ENCODE data around the gene PDE6D.

The PDE6D gene

GRCh38 chr2:231732604-231733003 is 48.5 kb downstream of the PDE6D start:
- TF ChIP-seq CTCF (IDR thresholded peaks at IDR 0.05) = no peak

GRCh38 chr2:231727621-231728020 is 53.5 kb downstream of the PDE6D start:
- no peak for TF ChIP-seq CTCF (IDR thresholded peaks at IDR 0.05)

GRCh38 chr2:231726276-231726675 is 54.8 kb downstream of the PDE6D start:
- TF ChIP-seq CTCF (IDR thresholded peaks at IDR 0.05) = no peak

- no peak for TF ChIP-seq CTCF (IDR thresholded peaks at IDR 0.05)
These were observed 55.6 kb downstream of the PDE6D start for GRCh38 chr2:231725476-231725875.

- no peak for TF ChIP-seq CTCF (IDR thresholded peaks at IDR 0.05)
These were observed 58.3 kb downstream of the PDE6D start for GRCh38 chr2:231722721-231723307.

GRCh38 chr2:231720987-231721966 is 59.8 kb downstream of the PDE6D start:
- TF ChIP-seq CTCF (IDR thresholded peaks at IDR 0.05) = no peak

- TF ChIP-seq CTCF (IDR thresholded peaks at IDR 0.05) = no peak
These were observed 60.6 kb downstream of the PDE6D start for GRCh38 chr2:231720292-231720986.

Measured in LNCAP (cell line).